HG03520 (cell line): ENCODE measurements around the gene CSNK1A1L.

Experiments used
- ATAC-seq: cut with Tn5 transposase; IDR thresholded peaks from one replicate; pipeline ENCODE4 v1.9.1; 2021; ENCODE audit warnings: mild to moderate bottlenecking, moderate library complexity; ENCODE audit not compliant: unreplicated experiment

CSNK1A1L gene

GRCh38 chr13:37105251-37105714 lies at the start of gene CSNK1A1L:
TSS of gene CSNK1A1L (minus strand) at chr13:37105664. CDS start at chr13:37105256, 408 bp downstream.
- no peak for ATAC-seq

DNA sequence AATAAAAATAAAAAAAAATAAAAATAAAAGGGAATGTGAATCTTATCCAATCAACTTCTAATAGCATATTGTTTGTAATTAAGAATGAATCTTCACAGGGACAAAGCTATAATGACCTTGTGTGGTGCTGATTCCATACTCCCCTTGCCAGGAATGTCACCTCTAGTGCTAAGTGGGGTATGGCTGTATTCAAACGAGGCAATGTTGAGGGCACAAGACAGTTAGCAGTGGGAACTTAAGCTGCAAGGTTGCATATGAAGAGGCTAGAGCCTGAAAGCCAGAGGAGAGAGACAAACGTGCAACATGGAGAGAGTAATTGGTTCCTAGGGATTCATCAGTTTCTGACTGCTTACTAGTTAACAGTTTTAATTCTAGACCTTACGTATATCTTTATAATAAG lies 43.9 kb upstream of the CSNK1A1L start:
- ATAC-seq, result no peak

GRCh38 chr13:37148501-37148900 lies 43.0 kb upstream of the CSNK1A1L start:
- no peak for ATAC-seq

DNA sequence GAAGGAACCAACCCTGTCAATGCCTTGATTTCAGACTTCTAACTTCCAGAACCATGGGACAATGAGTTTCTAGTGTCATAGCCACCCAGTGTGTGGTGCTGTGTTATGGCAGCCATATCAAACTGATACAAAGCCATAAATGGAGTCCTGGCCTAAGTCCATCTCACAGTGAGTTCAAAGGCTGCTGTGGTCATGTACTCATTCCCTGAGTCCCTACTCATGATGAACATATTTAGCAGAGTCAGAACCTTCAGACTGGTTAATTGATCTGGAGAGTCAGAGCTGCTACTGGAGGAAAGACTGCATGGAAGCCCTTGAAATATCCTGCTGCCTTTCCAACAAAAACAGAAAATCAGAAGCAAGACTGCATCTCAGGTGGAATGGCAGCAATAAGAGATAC lies 39.2 kb upstream of the CSNK1A1L start:
- ATAC-seq, result no peak

DNA sequence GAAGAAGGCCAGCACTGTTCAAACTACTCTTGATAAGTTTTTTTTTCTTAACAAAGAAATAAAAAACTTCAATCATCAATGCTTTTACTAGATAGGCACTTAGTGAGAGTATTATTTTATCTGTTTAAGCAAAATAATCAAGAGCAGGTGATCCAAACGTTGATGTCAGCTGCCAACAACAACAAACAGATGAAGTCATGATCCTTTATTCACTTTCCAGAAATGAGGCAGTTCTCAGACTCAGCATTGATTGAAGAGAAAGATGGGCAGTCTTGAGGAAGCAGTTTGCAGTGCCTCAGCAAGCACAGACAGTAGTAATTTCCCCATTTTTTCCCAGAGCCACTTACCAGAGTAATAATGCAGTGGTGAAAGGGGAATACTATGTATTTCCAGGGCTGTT lies 38.4 kb upstream of the CSNK1A1L start:
- ATAC-seq, result no peak

DNA sequence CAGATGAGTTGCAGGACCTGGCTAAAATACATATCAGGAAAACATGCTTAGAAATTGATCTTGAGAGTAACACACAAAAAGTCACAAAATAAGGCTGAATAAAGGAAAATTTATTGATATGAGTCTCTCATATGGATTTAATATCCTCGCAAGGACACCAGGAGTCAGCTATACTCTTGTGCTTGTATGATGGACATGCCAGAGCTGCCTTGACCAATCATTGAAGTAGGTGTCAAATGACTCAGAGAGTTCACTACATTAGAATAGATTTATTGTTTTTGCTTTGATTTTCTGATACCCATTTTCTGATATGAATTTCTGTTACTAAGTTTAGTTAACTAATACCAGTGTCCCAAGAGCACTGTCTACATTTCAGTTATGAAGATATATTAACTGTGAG lies 37.4 kb upstream of the CSNK1A1L start:
- no peak for ATAC-seq

GRCh38 chr13:37141011-37141410 lies 35.5 kb upstream of the CSNK1A1L start:
- ATAC-seq, result no peak

DNA sequence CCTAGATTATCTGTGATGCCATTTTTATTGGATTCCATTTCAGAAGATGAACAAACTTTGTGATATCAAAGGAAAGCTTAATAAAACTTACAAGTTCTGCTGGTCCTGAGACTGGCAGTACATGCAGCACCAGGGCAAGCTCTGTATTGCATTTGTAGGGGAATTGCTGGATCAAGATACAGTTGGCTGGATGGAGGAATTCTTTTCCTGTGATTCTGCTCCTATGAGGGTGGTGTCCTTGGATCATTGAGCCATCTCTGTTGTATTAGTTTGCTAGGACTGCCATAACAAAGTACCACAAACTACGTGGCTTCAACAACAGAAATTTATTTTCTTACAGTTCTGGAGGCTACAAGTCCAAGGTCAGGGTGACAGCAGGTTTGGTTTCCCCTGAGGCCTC lies 33.9 kb upstream of the CSNK1A1L start:
- ATAC-seq, result no peak

DNA sequence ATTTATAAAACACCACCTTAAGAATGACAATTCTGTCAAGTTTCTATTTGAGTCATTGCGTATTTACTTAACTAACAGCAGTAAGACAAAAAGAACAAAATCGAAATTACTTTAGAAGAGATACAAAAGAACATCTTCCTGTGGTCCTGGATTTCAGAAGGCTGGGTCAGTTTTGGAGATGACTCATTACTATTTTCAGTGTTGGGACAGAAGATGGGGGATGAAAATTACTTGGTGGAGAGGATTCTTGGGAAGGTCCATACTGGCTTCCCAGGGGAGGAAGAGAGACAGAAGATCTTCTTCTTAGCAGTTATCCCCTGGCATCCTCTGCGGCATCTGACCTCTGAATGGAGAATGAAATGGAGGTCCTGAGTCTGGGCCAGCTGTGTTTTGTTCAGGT lies 33.5 kb upstream of the CSNK1A1L start:
- ATAC-seq, result no peak

DNA sequence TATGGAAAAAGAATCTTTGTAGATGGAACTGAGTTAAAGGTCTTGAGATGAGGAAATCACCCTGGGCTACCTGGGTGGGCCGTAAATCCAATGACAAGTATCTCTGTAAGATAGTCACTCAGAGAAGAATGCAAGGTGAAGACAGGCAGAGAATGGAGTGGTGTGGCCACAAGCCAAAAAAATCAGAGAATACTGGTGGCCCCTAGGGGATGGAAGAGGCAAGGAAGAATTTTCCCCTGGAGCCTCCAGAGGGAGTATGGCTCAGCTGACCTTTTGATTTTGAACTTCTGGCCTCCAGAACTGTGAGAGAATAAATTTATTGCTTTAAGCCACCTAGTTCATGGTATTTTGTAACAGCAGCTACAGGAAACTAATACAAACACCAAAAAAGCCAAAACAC lies 32.7 kb upstream of the CSNK1A1L start:
- no peak for ATAC-seq

- no peak for ATAC-seq
These were observed 31.2 kb upstream of the CSNK1A1L start for GRCh38 chr13:37136633-37137032.

DNA sequence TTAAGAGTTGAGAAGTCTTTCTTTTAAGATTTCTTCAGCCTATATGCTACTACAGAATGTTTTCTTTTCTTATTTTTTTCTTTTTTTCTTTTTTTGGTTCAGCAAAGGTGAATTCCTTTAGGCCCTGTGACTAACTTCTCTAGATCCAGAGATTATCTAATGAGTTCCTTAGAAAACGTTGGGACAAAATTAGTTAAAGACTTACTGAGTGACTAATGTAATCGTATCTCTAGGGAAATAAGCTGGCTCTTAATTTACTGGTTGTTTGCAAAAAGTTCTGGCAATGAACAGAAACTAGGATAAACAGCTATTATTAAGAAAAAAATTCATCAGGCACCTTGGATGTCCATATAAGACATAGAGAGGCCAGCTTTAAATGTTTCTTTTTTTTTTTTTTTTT lies 30.7 kb upstream of the CSNK1A1L start:
- no peak for ATAC-seq

DNA sequence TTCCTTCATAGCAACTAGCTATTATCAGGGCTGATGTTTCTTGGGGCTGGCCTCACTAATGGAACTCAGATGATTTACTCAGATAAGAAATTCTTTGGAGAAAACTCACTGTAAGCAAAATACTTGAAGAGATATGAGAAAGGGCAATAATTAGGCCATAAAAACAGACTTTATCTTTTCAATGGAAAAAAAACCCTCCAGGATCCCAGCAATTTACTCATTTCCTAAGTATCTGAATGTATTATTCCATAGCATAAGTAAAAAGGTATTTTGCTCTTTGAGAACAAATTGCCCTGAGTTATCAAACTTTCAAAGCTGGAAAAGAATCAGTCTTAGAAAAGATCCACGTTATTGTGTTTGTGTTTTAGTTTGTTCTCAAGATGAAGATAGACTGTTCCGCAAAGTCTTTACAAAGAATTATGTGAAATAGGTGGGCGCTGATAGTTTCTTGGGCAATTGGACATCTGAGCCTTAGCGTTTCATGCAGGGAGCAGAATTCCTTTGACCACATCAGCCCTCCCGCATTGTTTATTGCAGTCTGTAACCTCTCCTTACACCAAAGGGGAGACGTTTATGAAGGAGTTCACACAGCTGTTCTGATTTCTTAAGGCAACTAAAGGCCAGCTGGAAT lies 29.1 kb upstream of the CSNK1A1L start:
- ATAC-seq, result no peak

GRCh38 chr13:37132211-37132610 lies 26.7 kb upstream of the CSNK1A1L start:
- ATAC-seq, result no peak

DNA sequence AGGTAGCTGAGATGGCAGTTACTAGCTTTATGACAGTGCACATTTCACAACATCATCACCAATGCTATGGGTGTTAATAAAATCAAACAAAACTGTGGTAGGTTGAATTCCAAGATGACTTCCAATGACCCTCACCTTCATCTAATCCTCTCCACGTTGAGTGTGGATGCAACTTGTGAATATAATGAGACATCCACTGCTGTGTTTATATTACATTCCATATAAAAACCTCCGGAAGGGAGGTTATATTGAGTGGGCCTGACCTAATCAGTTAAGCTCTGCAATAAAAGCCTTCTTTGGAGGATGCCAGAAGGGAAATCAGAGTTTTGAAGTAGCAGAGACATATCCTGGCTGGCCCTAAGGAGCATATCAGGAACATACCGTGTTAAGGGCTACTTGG lies 25.6 kb upstream of the CSNK1A1L start:
- ATAC-seq, result no peak

GRCh38 chr13:37129866-37130265 lies 24.4 kb upstream of the CSNK1A1L start:
- no peak for ATAC-seq

DNA sequence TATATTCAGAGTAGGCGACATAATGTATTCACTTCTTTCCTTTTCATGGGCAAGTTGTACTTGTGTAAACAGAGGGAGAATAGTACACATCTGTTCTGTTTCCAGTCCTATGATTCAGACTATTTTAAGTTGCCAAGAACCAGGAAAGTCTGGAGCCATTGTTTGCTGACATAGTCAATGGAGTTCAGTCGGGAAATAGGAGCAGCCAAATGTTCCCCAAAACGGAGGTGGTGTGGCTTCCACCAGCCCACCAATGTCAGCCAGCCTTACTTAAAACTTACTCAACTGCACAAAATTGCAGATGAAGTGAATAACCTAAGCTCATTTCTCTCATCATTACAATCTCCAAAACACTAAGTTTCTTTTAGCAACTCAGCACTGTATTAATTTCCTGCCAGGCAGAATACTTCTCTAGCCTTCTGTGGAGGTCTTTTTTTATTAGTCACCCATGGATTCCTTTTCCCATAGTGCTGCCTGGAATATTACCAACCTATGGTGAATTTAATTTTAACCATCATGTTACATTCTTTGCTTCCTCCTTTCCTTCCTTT lies 22.3 kb upstream of the CSNK1A1L start:
- ATAC-seq, result no peak

DNA sequence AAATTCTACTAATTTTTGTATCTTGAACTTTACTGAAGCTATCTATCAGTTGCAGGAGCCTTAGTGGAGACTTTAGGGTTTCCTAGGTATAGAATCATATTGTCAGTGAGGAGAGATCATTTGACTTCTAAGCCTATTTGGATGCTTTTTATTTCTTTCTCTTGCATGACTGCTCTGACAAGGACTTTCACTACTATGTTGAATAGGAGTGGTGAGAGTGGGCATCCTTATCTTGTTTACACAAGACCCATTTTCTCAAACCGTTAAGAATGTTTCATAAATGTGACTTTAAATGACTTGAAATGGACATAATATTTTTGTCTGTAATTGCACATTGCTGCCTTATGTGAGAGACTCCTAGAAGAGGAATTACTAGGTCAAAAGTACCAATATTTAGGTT lies 17.9 kb upstream of the CSNK1A1L start:
- no peak for ATAC-seq

DNA sequence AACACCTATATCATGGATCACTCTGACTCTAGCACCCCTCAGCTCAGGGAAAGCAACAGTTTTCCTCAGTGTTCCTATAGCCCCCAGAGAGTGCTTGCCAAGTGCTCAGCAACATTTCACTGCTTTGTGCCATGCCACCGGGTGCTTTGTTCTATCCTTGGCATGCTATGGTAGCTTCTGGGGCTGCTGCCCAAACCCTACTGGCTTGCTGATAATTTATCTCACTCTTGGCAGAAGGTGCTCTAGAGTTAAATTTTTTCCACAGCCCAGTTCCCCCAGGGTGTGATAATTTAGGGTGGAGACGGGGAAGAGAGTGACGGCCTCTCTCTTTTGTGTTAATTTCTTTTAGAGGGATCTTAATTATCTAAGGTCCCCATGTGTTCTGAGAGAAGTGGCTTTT lies 12.6 kb upstream of the CSNK1A1L start:
- ATAC-seq, result no peak

DNA sequence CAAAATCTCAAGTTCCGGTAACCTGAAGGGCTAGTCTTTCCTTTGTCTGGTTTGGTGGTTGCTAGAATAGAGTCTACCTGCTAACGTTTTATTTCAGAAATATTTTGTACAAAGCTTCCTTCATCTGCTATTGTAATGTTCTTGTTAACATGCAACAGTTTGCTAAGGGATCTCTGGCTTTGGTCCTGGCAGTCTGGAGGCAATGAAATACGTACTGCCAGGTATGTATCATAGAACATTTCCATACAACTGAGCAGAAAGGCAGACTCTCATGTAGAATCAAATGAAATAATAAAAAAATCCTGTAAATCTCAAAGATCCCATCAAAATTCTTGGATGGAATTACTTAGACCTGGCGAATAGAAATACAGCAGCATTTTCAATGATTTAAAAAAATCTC lies 8.8 kb upstream of the CSNK1A1L start:
- ATAC-seq, result no peak

DNA sequence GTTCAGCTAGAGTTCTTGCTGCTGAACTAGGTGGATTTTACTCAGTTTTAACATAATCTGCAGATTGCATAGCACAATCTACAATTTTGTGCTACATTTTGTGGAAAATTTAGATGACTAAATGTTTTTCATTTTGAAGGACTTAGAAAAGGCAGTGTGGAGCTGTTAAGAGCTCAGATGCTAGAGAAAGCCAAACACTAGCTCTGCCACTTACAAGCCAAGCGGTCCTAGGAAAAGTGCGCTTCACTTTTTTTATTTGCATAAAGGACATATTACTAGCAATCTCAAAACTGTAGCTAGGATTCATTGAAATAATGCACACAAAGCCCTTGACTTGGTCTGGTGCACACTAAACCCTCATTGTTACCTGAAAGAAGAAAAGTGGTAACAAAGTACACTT lies 8.1 kb upstream of the CSNK1A1L start:
- no peak for ATAC-seq

DNA sequence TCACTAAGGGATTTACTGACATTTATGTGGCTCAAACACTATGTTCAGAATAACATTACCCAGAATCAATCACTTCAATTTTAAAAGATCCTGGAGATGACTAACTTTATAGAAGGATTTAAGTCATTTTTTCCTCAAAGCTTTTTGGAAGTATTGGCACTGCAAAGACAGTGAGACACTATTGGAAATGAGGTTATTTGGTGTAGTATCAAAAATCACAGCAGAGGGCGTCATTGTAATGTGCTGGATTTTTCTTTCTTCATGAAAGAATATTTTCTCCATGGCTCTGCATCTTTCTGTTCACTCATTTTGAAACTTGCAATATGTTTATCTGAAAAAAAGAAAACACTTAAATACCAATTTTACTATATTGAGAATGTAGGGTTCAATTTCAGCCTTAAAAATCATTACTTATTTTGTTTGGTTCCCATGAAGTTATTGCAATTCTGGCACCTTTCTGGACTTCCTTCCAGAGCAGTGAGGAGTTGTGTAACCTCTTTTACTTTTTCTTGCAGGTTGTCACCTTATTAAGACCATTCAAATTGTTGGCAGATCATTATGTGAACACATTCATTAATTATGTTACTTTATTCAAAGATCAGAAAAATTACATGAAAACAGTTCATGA lies 3.7 kb upstream of the CSNK1A1L start:
- no peak for ATAC-seq

DNA sequence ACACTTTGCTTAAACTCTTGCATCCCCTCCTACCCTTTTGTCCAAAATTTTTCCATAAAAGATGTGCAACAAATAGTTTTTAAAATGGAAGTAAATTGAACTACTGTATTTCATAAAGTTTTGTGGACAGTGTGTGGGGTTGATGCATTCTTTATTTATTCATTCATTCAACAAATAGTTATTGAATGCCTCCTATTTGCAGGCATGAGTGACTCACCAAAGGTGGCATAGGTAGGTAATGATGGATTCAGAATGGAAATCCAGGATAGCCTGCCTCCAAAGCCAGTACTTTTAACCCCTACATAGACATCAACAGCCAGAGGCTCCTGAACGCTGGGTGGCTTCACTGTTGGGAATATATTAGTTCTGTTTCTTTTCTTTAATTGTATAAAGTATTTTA lies 2.4 kb upstream of the CSNK1A1L start:
- ATAC-seq, result no peak
